NT2/D1 (cell line): ENCODE data around the gene UGT2B17.

ENCODE experiments used
- DNase-seq: peaks from one replicate; pipeline ENCODE4 v3.0.0-alpha.2; 2011; ENCODE audit warnings: low read depth, low spot score
- H3K27me3 ChIP-seq: 2 replicates; pipeline ENCODE4 v1.6.0; 2011; ENCODE audit warnings: mild to moderate bottlenecking; ENCODE audit not compliant: insufficient read length, insufficient read depth
- H3K36me3 ChIP-seq: 2 replicates; pipeline ENCODE4 v1.6.1; 2011; ENCODE audit warnings: mild to moderate bottlenecking, low read length, mixed read lengths; ENCODE audit not compliant: insufficient read depth, insufficient read length
- H3K4me1 ChIP-seq: 2 replicates; pipeline ENCODE4 v1.5.1; 2011; ENCODE audit not compliant: insufficient read depth, insufficient read length
- H3K4me3 ChIP-seq: 2 replicates; pipeline ENCODE4 v1.5.1; 2011; ENCODE audit warnings: low read depth; ENCODE audit not compliant: insufficient read length
- H3K9ac ChIP-seq: 2 replicates; pipeline ENCODE4 v1.6.0; 2011; ENCODE audit warnings: low read depth; ENCODE audit not compliant: insufficient read length
- H3K9me3 ChIP-seq: 2 replicates; pipeline ENCODE4 v1.5.1; 2011; ENCODE audit warnings: mild to moderate bottlenecking, low read length; ENCODE audit not compliant: insufficient read depth
- SUZ12 ChIP-seq: IDR thresholded peaks from 2 replicates; pipeline ENCODE4 v1.6.1; 2011; ENCODE audit not compliant: insufficient read length, insufficient read depth; ENCODE audit errors: extremely low read depth
- YY1 ChIP-seq: IDR thresholded peaks from 2 replicates; pipeline ENCODE4 v1.6.1; 2011; ENCODE audit not compliant: insufficient read length, insufficient read depth
- ZNF274 ChIP-seq: IDR thresholded peaks from 2 replicates; pipeline ENCODE4 v1.6.1; 2011; ENCODE audit warnings: mild to moderate bottlenecking, low read depth, low read length

Gene UGT2B17

GRCh38 chr4:68597482-68597881 lies 21.4 kb upstream of the UGT2B17 start:
- no peak for TF ChIP-seq ZNF274
- TF ChIP-seq YY1, result no peak
- TF ChIP-seq SUZ12, result no peak

GRCh38 chr4:68594678-68595077 lies 18.6 kb upstream of the UGT2B17 start:
- Histone ChIP-seq H3K27me3 (no peaks in the 10 kb centered on the region), H3K4me3 (no peak overlapping the region), H3K9me3 (no peaks in the 10 kb centered on the region), H3K36me3 (no peaks in the 10 kb centered on the region), H3K4me1 (no peaks in the 10 kb centered on the region), H3K9ac (no peak overlapping the region)
- TF ChIP-seq ZNF274 (no peak), SUZ12 (no peak), YY1 (no peak)
- no peak for DNase-seq

More at GRCh38 chr4:68597482-68597881, 21.4 kb upstream of the UGT2B17 start:
- no peaks in the 10 kb centered on the region for H3K36me3 ChIP-seq
- DNase-seq, result no peak
- H3K27me3 ChIP-seq, result no peaks in the 10 kb centered on the region
- no peak overlapping the region for H3K4me3 ChIP-seq
- H3K4me1 ChIP-seq, result no peaks in the 10 kb centered on the region
- no peaks in the 10 kb centered on the region for H3K9me3 ChIP-seq
- H3K9ac ChIP-seq, result no peak overlapping the region

- Histone ChIP-seq H3K9me3 (no peaks in the 10 kb centered on the region), H3K9ac (no peak overlapping the region), H3K27me3 (no peaks in the 10 kb centered on the region), H3K4me1 (no peaks in the 10 kb centered on the region), H3K4me3 (no peak overlapping the region), H3K36me3 (no peaks in the 10 kb centered on the region)
- TF ChIP-seq SUZ12 (no peak), ZNF274 (no peak), YY1 (no peak)
- DNase-seq, result no peak
Measured at GRCh38 chr4:68593112-68593511, 17.0 kb upstream of the UGT2B17 start.

- DNase-seq, result no peak
- no peaks in the 10 kb centered on the region for H3K36me3 ChIP-seq
- no peaks in the 10 kb centered on the region for H3K27me3 ChIP-seq
- H3K4me1 ChIP-seq, result no peaks in the 10 kb centered on the region
- no peak overlapping the region for H3K9ac ChIP-seq
- no peaks in the 10 kb centered on the region for H3K9me3 ChIP-seq
- H3K4me3 ChIP-seq, result no peak overlapping the region
- no peak for TF ChIP-seq YY1
- TF ChIP-seq ZNF274, result no peak
- TF ChIP-seq SUZ12, result no peak
Measured at GRCh38 chr4:68592673-68593072, 16.6 kb upstream of the UGT2B17 start.

GRCh38 chr4:68591204-68591603 lies 15.1 kb upstream of the UGT2B17 start:
- DNase-seq, result no peak
- Histone ChIP-seq H3K36me3 (no peaks in the 10 kb centered on the region), H3K27me3 (no peaks in the 10 kb centered on the region), H3K9me3 (no peaks in the 10 kb centered on the region), H3K9ac (no peak overlapping the region), H3K4me1 (no peaks in the 10 kb centered on the region), H3K4me3 (no peak overlapping the region)
- TF ChIP-seq SUZ12 (no peak), YY1 (no peak), ZNF274 (no peak)

- no peaks in the 10 kb centered on the region for H3K36me3 ChIP-seq
- H3K27me3 ChIP-seq, result no peaks in the 10 kb centered on the region
- TF ChIP-seq ZNF274 (no peak), YY1 (no peak), SUZ12 (no peak)
- H3K9ac ChIP-seq, result no peak overlapping the region
- no peaks in the 10 kb centered on the region for H3K9me3 ChIP-seq
- H3K4me3 ChIP-seq, result no peak overlapping the region
- no peaks in the 10 kb centered on the region for H3K4me1 ChIP-seq
- DNase-seq, result no peak
Measured at GRCh38 chr4:68589790-68590189, 13.7 kb upstream of the UGT2B17 start.

- no peak for DNase-seq
- Histone ChIP-seq H3K27me3 (no peaks in the 10 kb centered on the region), H3K4me1 (no peaks in the 10 kb centered on the region), H3K36me3 (no peaks in the 10 kb centered on the region), H3K9ac (no peak overlapping the region), H3K4me3 (no peak overlapping the region), H3K9me3 (no peaks in the 10 kb centered on the region)
- no peak for TF ChIP-seq ZNF274
- TF ChIP-seq SUZ12, result no peak
- no peak for TF ChIP-seq YY1
Measured at GRCh38 chr4:68582339-68582717, 6.2 kb upstream of the UGT2B17 start.
